Epidermal melanocyte (primary cell): ENCODE data around the gene VILL.

Experiments used
- DNase-seq: peaks from one replicate; pipeline ENCODE4 v3.0.0; 2011; ENCODE audit warnings: low spot score; ENCODE audit not compliant: insufficient read length

The VILL gene

GRCh38 chr3:37990527-37990926, at the start of gene VILL:
TSS of gene VILL (plus strand) at chr3:37990786. CDS start at chr3:37993673, 2,887 bp downstream.
- DNase-seq: no peak

GRCh38 chr3:37941608-37942508, 48.7 kb upstream of the VILL start:
- no peak for DNase-seq

- no peak for DNase-seq
These were observed 47.9 kb upstream of the VILL start for GRCh38 chr3:37942646-37943045.

- no peak for DNase-seq
These were observed 47.5 kb upstream of the VILL start for GRCh38 chr3:37943126-37943525.

- DNase-seq: no peak
These were observed 46.8 kb upstream of the VILL start for GRCh38 chr3:37943631-37944314.

GRCh38 chr3:37944391-37944842, 46.2 kb upstream of the VILL start:
- no peak for DNase-seq

GRCh38 chr3:37945156-37945806, 45.3 kb upstream of the VILL start:
- no peak for DNase-seq

- no peak for DNase-seq
These were observed 44.6 kb upstream of the VILL start for GRCh38 chr3:37945807-37946530.

GRCh38 chr3:37946531-37946889, 44.1 kb upstream of the VILL start:
- DNase-seq: no peak

- DNase-seq: no peak
These were observed 40.7 kb upstream of the VILL start for GRCh38 chr3:37949866-37950265.

GRCh38 chr3:37952564-37952963, 38.0 kb upstream of the VILL start:
- no peak for DNase-seq

GRCh38 chr3:37953226-37953625, 37.4 kb upstream of the VILL start:
- DNase-seq: no peak

GRCh38 chr3:37953707-37954394, 36.7 kb upstream of the VILL start:
- no peak for DNase-seq

GRCh38 chr3:37954881-37955280, 35.7 kb upstream of the VILL start:
- DNase-seq: no peak

- no peak for DNase-seq
These were observed 34.5 kb upstream of the VILL start for GRCh38 chr3:37955918-37956707.

- DNase-seq: no peak
These were observed 33.7 kb upstream of the VILL start for GRCh38 chr3:37956723-37957538.

- DNase-seq: no peak
These were observed 33.0 kb upstream of the VILL start for GRCh38 chr3:37957539-37957936.

GRCh38 chr3:37961622-37962431, 28.8 kb upstream of the VILL start:
- DNase-seq: no peak
